ENCODE data around the gene SELENOM.

SELENOM gene

DNA sequence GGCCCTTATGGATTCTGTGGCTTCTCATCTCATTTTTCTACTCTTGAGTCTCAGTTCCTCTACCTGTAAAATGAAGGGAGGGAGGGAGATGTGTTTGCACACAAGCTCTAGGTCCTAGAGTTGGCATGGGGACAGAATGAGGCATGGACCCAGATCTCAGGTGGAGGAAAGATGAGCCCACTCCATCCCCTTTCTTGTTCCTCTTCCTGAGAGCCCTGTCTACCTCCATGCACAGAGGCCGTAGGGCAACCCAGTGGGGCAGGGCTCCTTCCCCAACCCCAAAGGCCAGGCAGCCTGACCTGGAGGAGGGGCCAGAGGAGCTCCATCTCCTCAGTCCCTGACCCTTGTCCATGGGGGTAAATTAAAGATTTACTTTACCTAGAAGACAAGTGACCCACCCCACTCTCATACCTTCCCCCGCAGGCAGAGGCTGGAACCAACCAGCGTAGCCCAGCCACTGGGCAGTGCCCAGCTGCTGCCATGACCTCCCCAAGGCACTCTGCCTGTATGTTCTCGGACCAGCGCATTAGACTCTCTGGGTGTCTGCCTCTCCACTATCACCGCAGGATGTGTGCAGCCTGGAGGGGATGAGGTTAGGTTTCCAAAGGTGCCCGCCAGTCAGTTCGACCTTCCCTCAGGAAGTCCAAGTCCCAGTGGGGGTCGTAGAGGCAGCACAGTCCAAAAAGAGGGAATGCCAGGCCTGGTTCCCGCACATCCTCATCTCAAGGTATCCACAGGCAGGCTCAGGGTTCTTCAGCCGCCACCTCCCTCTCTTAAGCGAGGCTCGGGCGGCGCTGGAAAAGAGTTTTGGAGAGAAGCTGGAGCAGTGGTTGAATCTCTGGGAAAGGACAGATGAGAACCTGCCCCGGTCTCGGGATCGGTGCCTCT, 23.2 kb downstream of the SELENOM start:
- peaks cover 27% of the 10 kb centered on the region for H3K4me1 ChIP-seq (ENCODE audit: low read length)
- DNase-seq = peak; percentile 28

DNA sequence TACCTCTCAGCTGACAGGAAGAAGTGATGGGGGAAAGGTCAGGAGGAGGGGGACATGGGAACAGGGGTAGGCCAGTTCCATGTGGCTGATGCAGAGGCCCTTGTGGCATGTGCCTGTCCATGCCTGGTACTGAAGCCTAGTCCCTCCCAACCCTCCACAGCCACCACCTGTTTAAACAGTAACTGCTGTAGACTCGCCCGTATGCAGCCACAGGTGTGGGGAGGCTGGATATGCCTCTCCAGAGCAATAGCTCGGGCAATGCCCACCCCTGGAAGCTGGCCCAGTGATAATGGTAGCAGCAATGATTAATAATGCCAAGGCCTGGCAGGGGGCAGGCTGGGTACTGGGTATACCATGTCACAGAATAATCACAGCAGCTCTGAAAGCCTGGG, 24.0 kb downstream of the SELENOM start:
- no peaks in the 10 kb centered on the region for H3K9me3 ChIP-seq (replicated peaks; ENCODE audit: insufficient read depth, low read length)
- peaks cover 20% of the 10 kb centered on the region; the same call in 1 of the 2 replicates for H3F3A ChIP-seq (ENCODE audit: insufficient read depth, low read length)
- H2AFZ ChIP-seq (ENCODE audit: low read length) = no peak overlapping the region
- no peaks in the 10 kb centered on the region for H3K9me2 ChIP-seq (replicated peaks; ENCODE audit: insufficient read depth, low read length)
- no peaks in the 10 kb centered on the region for H3K27me3 ChIP-seq (replicated peaks; ENCODE audit: insufficient read depth, low read length)
- H3K27ac ChIP-seq (ENCODE audit: low read length) = peak overlapping the region; percentile 86; the same call in 1 of the 2 replicates
- H3K9ac ChIP-seq (ENCODE audit: low read length) = peak overlapping the region; percentile 97; the same call in 1 of the 2 replicates
- H3K79me2 ChIP-seq (ENCODE audit: low read length) = peaks cover 28% of the 10 kb centered on the region
- H4K20me1 ChIP-seq (ENCODE audit: insufficient read depth, low read length) = no peaks in the 10 kb centered on the region
- H3K4me1 ChIP-seq (ENCODE audit: low read length) = peaks cover 27% of the 10 kb centered on the region
- DNase-seq = no peak
- H3K36me3 ChIP-seq (replicated peaks; ENCODE audit: insufficient read depth, low read length) = no peaks in the 10 kb centered on the region
- H3K4me3 ChIP-seq (ENCODE audit: low read length) = peak overlapping the region; percentile 96; the same call in 1 of the 2 replicates
- TF ChIP-seq EZH2 (optimal IDR thresholded peaks at IDR 0.05; ENCODE audit: low read depth, low read length) (no peak), EZH2phosphoT487 (IDR thresholded peaks at IDR 0.05; ENCODE audit: low read length) (no peak)
- TF ChIP-seq, protein P1, sequence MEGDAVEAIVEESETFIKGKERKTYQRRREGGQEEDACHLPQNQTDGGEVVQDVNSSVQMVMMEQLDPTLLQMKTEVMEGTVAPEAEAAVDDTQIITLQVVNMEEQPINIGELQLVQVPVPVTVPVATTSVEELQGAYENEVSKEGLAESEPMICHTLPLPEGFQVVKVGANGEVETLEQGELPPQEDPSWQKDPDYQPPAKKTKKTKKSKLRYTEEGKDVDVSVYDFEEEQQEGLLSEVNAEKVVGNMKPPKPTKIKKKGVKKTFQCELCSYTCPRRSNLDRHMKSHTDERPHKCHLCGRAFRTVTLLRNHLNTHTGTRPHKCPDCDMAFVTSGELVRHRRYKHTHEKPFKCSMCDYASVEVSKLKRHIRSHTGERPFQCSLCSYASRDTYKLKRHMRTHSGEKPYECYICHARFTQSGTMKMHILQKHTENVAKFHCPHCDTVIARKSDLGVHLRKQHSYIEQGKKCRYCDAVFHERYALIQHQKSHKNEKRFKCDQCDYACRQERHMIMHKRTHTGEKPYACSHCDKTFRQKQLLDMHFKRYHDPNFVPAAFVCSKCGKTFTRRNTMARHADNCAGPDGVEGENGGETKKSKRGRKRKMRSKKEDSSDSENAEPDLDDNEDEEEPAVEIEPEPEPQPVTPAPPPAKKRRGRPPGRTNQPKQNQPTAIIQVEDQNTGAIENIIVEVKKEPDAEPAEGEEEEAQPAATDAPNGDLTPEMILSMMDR (IDR thresholded peaks at IDR 0.05; ENCODE audit: low read length) = no peak
- peak overlapping the region; percentile 98 for H3K4me2 ChIP-seq (ENCODE audit: low read depth, low read length)

More for the DNA sequence above, 23.2 kb downstream of the SELENOM start:
- no peaks in the 10 kb centered on the region for H4K20me1 ChIP-seq (ENCODE audit: insufficient read depth, low read length)
- no peaks in the 10 kb centered on the region for H3K36me3 ChIP-seq (replicated peaks; ENCODE audit: insufficient read depth, low read length)
- H3K4me3 ChIP-seq (ENCODE audit: low read length) = peak overlapping the region; percentile 96
- peak overlapping the region; percentile 99 for H2AFZ ChIP-seq (ENCODE audit: low read length)
- H3K27ac ChIP-seq (ENCODE audit: low read length) = peak overlapping the region; percentile 86; the same call in 1 of the 2 replicates
- peaks cover 28% of the 10 kb centered on the region for H3K79me2 ChIP-seq (ENCODE audit: low read length)
- H3K27me3 ChIP-seq (replicated peaks; ENCODE audit: insufficient read depth, low read length) = no peaks in the 10 kb centered on the region
- no peaks in the 10 kb centered on the region for H3K9me2 ChIP-seq (replicated peaks; ENCODE audit: insufficient read depth, low read length)
- H3K9ac ChIP-seq (ENCODE audit: low read length) = peak overlapping the region; percentile 97
- H3K4me2 ChIP-seq (ENCODE audit: low read depth, low read length) = peak overlapping the region; percentile 98
- no peaks in the 10 kb centered on the region for H3K9me3 ChIP-seq (replicated peaks; ENCODE audit: insufficient read depth, low read length)
- TF ChIP-seq, protein P1 (IDR thresholded peaks at IDR 0.05; ENCODE audit: low read length) = no peak
- TF ChIP-seq EZH2phosphoT487 (IDR thresholded peaks at IDR 0.05; ENCODE audit: low read length) = no peak
- no peak for TF ChIP-seq EZH2 (optimal IDR thresholded peaks at IDR 0.05; ENCODE audit: low read depth, low read length)
- H3F3A ChIP-seq (ENCODE audit: insufficient read depth, low read length) = peaks cover 20% of the 10 kb centered on the region; the same call in 1 of the 2 replicates

DNA sequence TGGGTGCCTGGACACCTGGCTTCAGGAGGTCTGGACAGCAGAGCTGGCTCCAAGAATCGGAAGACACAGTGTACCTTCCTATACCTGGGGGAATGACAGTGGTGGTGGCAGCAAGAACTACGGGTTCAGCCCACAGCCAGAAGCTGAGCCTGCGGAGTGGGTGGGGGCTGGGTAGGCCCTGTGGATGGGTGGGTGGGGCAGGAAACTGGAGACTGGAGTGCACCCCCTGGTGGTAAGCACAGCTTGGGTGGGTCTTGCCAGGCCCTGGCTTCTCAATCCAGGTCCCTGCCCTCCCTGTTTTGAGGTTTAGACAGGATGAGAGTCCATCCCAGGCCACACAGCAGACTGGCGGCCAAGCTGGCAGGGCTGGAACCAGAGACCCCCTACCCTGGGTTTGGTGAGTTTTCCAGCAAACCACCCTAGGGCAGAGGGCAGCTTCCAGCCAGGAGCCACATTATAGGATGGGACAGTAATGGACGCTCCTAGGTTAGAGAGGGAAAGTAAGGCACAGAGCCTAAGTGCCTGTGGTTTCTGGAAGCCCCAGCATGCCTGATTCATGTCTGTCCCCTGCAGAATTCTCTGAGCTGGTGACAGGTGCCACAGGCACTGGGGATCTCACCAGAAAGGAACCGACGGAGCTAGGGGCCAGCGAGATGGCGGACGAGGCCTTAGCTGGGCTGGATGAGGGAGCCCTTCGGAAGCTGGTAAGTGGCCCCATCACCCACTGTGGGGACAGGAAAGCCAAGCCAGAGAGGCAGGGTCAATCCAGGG, 24.6 kb downstream of the SELENOM start:
- Histone ChIP-seq H3K9me2 (replicated peaks; ENCODE audit: insufficient read depth, low read length) (no peaks in the 10 kb centered on the region), H4K20me1 (ENCODE audit: insufficient read depth, low read length) (no peaks in the 10 kb centered on the region), H3K36me3 (replicated peaks; ENCODE audit: insufficient read depth, low read length) (no peaks in the 10 kb centered on the region), H3K27me3 (replicated peaks; ENCODE audit: insufficient read depth, low read length) (no peaks in the 10 kb centered on the region), H3K27ac (ENCODE audit: low read length) (no peak overlapping the region; the same call in 1 of the 2 replicates), H3K9ac (ENCODE audit: low read length) (no peak overlapping the region), H3K4me1 (ENCODE audit: low read length) (peaks cover 27% of the 10 kb centered on the region), H3K4me2 (ENCODE audit: low read depth, low read length) (peak overlapping the region; percentile 92; the same call in 1 of the 2 replicates), H2AFZ (ENCODE audit: low read length) (no peak overlapping the region), H3K79me2 (ENCODE audit: low read length) (peaks cover 28% of the 10 kb centered on the region), H3F3A (ENCODE audit: insufficient read depth, low read length) (peaks cover 20% of the 10 kb centered on the region; the same call in 1 of the 2 replicates), H3K4me3 (ENCODE audit: low read length) (no peak overlapping the region), H3K9me3 (replicated peaks; ENCODE audit: insufficient read depth, low read length) (no peaks in the 10 kb centered on the region)
- TF ChIP-seq, protein P1 (IDR thresholded peaks at IDR 0.05; ENCODE audit: low read length) = peak; percentile 41
- no peak for TF ChIP-seq EZH2 (optimal IDR thresholded peaks at IDR 0.05; ENCODE audit: low read depth, low read length)
- DNase-seq = no peak
